GM12878 (cell line): ENCODE measurements around the gene PPM1J. TPM values are rescaled to one million over a fixed set of nuclear protein-coding genes. Genes with fewer than 3 reads are reported as not detected.

Source experiments
- BCLAF1 ChIP-seq: fragments of 450-650 bp; IDR thresholded peaks from 2 replicates; pipeline ENCODE4 v1.6.1; 2017; ENCODE audit warnings: antibody characterized with exemption, mild to moderate bottlenecking, moderate library complexity
- BRCA1 ChIP-seq: IDR thresholded peaks from 2 replicates; pipeline ENCODE4 v1.6.1; 2011; ENCODE audit warnings: low read depth, low read length, improper control_type of control experiment
- ELK1 ChIP-seq: IDR thresholded peaks from 2 replicates; pipeline ENCODE4 v1.6.1; 2012; ENCODE audit warnings: low read depth, low read length, improper control_type of control experiment
- HSF1 ChIP-seq: fragments of 150-350 bp; IDR thresholded peaks from 2 replicates; pipeline ENCODE4 v1.6.1; 2014; ENCODE audit warnings: mild to moderate bottlenecking, low read depth, low read length
- JUNB ChIP-seq: IDR thresholded peaks from 2 replicates; pipeline ENCODE4 v1.6.1; 2016; ENCODE audit warnings: antibody characterized with exemption, mild to moderate bottlenecking
- ZNF274 ChIP-seq: IDR thresholded peaks from one replicate; pipeline ENCODE4 v1.8.0; 2011; ENCODE audit not compliant: insufficient read length, insufficient read depth
- polyA plus RNA-seq, 11 experiments: library from polyadenylated mRNA; depleted of rRNA in 4 of 11; unstranded in 6 of 11; stranded (reverse) in 5 of 11; fragments of >200 nt; fragmentation: Nextera tagmentation in 4 of 11; fragmentation: Illumina TruSeq in 1 of 11; extraction: Ambion mirVana in 4 of 11; extraction: Trizol in 1 of 11; gene quantifications; 1 replicate in 1 of 11; 2 replicates in 10 of 11; pipeline versions ENCODE4 v1.2.1 to v1.2.3, GENCODE V29; 2011 to 2016; ENCODE audit warnings: inconsistent platforms in 2 of 11, missing spikeins in 2 of 11, low read depth in 1 of 11
- total RNA-seq, 4 experiments: library from RNA; depleted of rRNA in 3 of 4; stranded (reverse); fragments of >200 nt in 3 of 4; fragmentation: Illumina TruSeq in 1 of 4; extraction: Trizol in 1 of 4; gene quantifications; 2 replicates each; pipeline versions ENCODE4 v1.2.1 to v1.2.3, GENCODE V29; 2013 to 2021
- TF ChIP-seq, protein P1 (sequence below): fragments of 450-650 bp; IDR thresholded peaks from 2 replicates; pipeline ENCODE4 v1.6.1; 2014; ENCODE audit warnings: mild to moderate bottlenecking
- TF ChIP-seq, protein P2 (sequence below): fragments of 450-650 bp; IDR thresholded peaks from 2 replicates; pipeline ENCODE4 v1.6.1; 2017; ENCODE audit warnings: mild to moderate bottlenecking, low read depth, inconsistent platforms; ENCODE audit not compliant: poor library complexity, severe bottlenecking

PPM1J gene
- total and polyA plus RNA-seq, 10 of the 15 experiments (the other 5 are each of a cell fraction or from before 2014, with no cell fraction given), result 0.07 to 1.8 (median 0.59) TPM; not detected in 1

GRCh38 chr1:112711670-112712069, 3.5 kb downstream of the PPM1J start (continued):
- TF ChIP-seq HSF1 (no peak), BRCA1 (no peak), BCLAF1 (no peak), ZNF274 (no peak), JUNB (no peak), ELK1 (no peak)
- TF ChIP-seq, protein P1, sequence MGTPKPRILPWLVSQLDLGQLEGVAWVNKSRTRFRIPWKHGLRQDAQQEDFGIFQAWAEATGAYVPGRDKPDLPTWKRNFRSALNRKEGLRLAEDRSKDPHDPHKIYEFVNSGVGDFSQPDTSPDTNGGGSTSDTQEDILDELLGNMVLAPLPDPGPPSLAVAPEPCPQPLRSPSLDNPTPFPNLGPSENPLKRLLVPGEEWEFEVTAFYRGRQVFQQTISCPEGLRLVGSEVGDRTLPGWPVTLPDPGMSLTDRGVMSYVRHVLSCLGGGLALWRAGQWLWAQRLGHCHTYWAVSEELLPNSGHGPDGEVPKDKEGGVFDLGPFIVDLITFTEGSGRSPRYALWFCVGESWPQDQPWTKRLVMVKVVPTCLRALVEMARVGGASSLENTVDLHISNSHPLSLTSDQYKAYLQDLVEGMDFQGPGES, result no peak
- TF ChIP-seq, protein P2, sequence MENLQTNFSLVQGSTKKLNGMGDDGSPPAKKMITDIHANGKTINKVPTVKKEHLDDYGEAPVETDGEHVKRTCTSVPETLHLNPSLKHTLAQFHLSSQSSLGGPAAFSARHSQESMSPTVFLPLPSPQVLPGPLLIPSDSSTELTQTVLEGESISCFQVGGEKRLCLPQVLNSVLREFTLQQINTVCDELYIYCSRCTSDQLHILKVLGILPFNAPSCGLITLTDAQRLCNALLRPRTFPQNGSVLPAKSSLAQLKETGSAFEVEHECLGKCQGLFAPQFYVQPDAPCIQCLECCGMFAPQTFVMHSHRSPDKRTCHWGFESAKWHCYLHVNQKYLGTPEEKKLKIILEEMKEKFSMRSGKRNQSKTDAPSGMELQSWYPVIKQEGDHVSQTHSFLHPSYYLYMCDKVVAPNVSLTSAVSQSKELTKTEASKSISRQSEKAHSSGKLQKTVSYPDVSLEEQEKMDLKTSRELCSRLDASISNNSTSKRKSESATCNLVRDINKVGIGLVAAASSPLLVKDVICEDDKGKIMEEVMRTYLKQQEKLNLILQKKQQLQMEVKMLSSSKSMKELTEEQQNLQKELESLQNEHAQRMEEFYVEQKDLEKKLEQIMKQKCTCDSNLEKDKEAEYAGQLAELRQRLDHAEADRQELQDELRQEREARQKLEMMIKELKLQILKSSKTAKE, result no peak
